Measurements from ENCODE around the gene FSTL3.

The FSTL3 gene

DNA sequence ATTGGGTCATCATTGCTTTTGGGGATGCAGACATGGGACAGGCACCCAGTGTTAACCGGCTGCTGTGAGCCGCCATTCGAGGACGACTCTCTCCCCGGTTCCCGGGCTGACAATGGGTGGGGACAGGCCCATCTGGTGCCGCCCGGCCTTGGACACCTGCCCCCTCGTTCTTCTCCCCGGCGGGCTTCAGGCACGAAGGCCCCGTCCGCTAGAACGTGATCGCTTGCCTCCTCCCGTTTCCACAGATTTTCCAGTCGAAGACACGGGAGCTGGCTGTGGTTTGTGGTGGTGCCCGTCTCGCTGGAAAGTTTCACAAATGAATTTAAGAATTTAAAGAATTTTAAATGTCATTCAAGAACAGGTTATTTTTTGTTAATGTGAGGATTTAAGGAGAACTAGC, 34.6 kb downstream of the FSTL3 start:
- DNase-seq, result no peak
- H3K4me3 ChIP-seq (ENCODE audit: low read length), result no peak overlapping the region
- TF ChIP-seq, protein P1, sequence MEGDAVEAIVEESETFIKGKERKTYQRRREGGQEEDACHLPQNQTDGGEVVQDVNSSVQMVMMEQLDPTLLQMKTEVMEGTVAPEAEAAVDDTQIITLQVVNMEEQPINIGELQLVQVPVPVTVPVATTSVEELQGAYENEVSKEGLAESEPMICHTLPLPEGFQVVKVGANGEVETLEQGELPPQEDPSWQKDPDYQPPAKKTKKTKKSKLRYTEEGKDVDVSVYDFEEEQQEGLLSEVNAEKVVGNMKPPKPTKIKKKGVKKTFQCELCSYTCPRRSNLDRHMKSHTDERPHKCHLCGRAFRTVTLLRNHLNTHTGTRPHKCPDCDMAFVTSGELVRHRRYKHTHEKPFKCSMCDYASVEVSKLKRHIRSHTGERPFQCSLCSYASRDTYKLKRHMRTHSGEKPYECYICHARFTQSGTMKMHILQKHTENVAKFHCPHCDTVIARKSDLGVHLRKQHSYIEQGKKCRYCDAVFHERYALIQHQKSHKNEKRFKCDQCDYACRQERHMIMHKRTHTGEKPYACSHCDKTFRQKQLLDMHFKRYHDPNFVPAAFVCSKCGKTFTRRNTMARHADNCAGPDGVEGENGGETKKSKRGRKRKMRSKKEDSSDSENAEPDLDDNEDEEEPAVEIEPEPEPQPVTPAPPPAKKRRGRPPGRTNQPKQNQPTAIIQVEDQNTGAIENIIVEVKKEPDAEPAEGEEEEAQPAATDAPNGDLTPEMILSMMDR (IDR thresholded peaks at IDR 0.05; ENCODE audit: low read length), result no peak
- TF ChIP-seq EZH2phosphoT487 (IDR thresholded peaks at IDR 0.05; ENCODE audit: low read length), result no peak; the same call in 1 of the 2 replicates
- no peak for TF ChIP-seq EZH2 (optimal IDR thresholded peaks at IDR 0.05; ENCODE audit: low read depth, low read length)
- H3K9me2 ChIP-seq (replicated peaks; ENCODE audit: insufficient read depth, low read length), result no peaks in the 10 kb centered on the region
- H3K4me2 ChIP-seq (ENCODE audit: low read depth, low read length), result no peak overlapping the region
- no peak overlapping the region for H3K27ac ChIP-seq (ENCODE audit: low read length)
- H3K9ac ChIP-seq (ENCODE audit: low read length), result no peak overlapping the region
- no peaks in the 10 kb centered on the region for H4K20me1 ChIP-seq (ENCODE audit: insufficient read depth, low read length)
- H3K36me3 ChIP-seq (replicated peaks; ENCODE audit: insufficient read depth, low read length), result no peaks in the 10 kb centered on the region
- no peaks in the 10 kb centered on the region for H3K79me2 ChIP-seq (ENCODE audit: low read length)
- no peak overlapping the region for H2AFZ ChIP-seq (ENCODE audit: low read length)
- H3F3A ChIP-seq (ENCODE audit: insufficient read depth, low read length), result no peaks in the 10 kb centered on the region
- H3K9me3 ChIP-seq (replicated peaks; ENCODE audit: insufficient read depth, low read length), result no peaks in the 10 kb centered on the region
- H3K27me3 ChIP-seq (replicated peaks; ENCODE audit: insufficient read depth, low read length), result peaks cover 87% of the 10 kb centered on the region
- H3K4me1 ChIP-seq (ENCODE audit: low read length), result no peaks in the 10 kb centered on the region

DNA sequence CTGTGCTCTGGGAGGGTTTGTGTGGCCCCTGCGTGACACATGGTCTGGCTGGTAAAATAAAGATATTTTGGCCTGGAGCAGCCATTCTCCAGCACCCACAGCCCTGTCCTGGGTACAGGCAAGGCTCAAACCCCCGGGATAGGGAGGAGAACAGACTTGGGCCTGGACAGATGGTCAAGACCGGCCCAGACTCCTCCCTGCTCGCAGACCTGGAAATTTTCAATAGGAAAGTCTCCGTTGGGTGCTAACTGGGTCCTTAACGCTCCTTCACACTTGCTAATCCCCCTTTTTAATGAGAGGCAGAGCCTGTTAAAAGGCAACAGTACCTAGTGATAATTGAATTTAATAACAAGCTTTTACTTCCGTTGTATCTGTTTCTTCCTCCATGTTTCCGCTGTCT, 35.1 kb downstream of the FSTL3 start:
- Histone ChIP-seq H3K4me2 (ENCODE audit: low read depth, low read length) (no peak overlapping the region), H3K9ac (ENCODE audit: low read length) (no peak overlapping the region), H3F3A (ENCODE audit: insufficient read depth, low read length) (no peaks in the 10 kb centered on the region), H3K9me3 (replicated peaks; ENCODE audit: insufficient read depth, low read length) (no peaks in the 10 kb centered on the region), H4K20me1 (ENCODE audit: insufficient read depth, low read length) (no peaks in the 10 kb centered on the region), H3K36me3 (replicated peaks; ENCODE audit: insufficient read depth, low read length) (no peaks in the 10 kb centered on the region), H3K4me3 (ENCODE audit: low read length) (no peak overlapping the region), H3K9me2 (replicated peaks; ENCODE audit: insufficient read depth, low read length) (no peaks in the 10 kb centered on the region), H3K4me1 (ENCODE audit: low read length) (no peaks in the 10 kb centered on the region), H3K79me2 (ENCODE audit: low read length) (no peaks in the 10 kb centered on the region), H3K27ac (ENCODE audit: low read length) (no peak overlapping the region), H2AFZ (ENCODE audit: low read length) (no peak overlapping the region), H3K27me3 (replicated peaks; ENCODE audit: insufficient read depth, low read length) (peaks cover 87% of the 10 kb centered on the region)
- no peak for DNase-seq
- TF ChIP-seq, protein P1 (IDR thresholded peaks at IDR 0.05; ENCODE audit: low read length), result no peak
- TF ChIP-seq EZH2 (optimal IDR thresholded peaks at IDR 0.05; ENCODE audit: low read depth, low read length) (no peak), EZH2phosphoT487 (IDR thresholded peaks at IDR 0.05; ENCODE audit: low read length) (no peak; the same call in 1 of the 2 replicates)

DNA sequence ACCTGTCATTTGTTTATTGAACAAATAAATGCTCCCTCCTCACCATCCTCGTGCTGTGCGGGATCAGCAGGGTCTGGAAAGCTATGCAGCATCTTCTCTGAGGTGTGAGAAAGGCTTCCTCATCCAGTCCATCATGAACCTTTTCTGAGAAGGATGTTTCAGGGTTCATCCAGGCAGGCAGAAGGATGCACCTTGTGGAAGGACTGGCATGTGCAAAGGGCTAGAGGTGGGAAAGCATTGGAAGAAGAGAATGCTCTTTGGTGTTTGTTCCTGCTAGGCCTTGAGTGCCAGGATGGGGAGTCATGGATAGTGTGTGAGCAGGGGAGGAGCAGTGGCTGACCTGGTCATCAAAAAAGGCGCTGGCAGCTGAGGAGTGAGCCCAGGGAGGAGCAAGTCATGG, 39.2 kb downstream of the FSTL3 start:
- Histone ChIP-seq H3F3A (ENCODE audit: insufficient read depth, low read length) (no peaks in the 10 kb centered on the region), H2AFZ (ENCODE audit: low read length) (no peak overlapping the region), H3K4me1 (ENCODE audit: low read length) (no peaks in the 10 kb centered on the region), H3K27me3 (replicated peaks; ENCODE audit: insufficient read depth, low read length) (peaks cover 89% of the 10 kb centered on the region), H3K4me3 (ENCODE audit: low read length) (no peak overlapping the region), H3K9me2 (replicated peaks; ENCODE audit: insufficient read depth, low read length) (no peaks in the 10 kb centered on the region), H3K36me3 (replicated peaks; ENCODE audit: insufficient read depth, low read length) (no peaks in the 10 kb centered on the region), H3K4me2 (ENCODE audit: low read depth, low read length) (no peak overlapping the region), H4K20me1 (ENCODE audit: insufficient read depth, low read length) (no peaks in the 10 kb centered on the region), H3K27ac (ENCODE audit: low read length) (no peak overlapping the region), H3K79me2 (ENCODE audit: low read length) (no peaks in the 10 kb centered on the region), H3K9ac (ENCODE audit: low read length) (no peak overlapping the region), H3K9me3 (replicated peaks; ENCODE audit: insufficient read depth, low read length) (no peaks in the 10 kb centered on the region)
- no peak for DNase-seq
- TF ChIP-seq, protein P1 (IDR thresholded peaks at IDR 0.05; ENCODE audit: low read length), result no peak
- TF ChIP-seq EZH2 (optimal IDR thresholded peaks at IDR 0.05; ENCODE audit: low read depth, low read length) (no peak), EZH2phosphoT487 (IDR thresholded peaks at IDR 0.05; ENCODE audit: low read length) (no peak)

Data from MM.1S (cell line).